HepG2 (cell line): ENCODE data around the gene SHF. TPM values are rescaled to one million over a fixed set of nuclear protein-coding genes. Genes with fewer than 3 reads are reported as not detected.

Experiments used
- CAMTA2 ChIP-seq: sonication (generic); formaldehyde crosslinking; IDR thresholded peaks from 2 replicates; pipeline ENCODE4 v1.4.0; 2020; ENCODE audit warnings: mild to moderate bottlenecking, missing genetic modification reagents, borderline replicate concordance
- CEBPB ChIP-seq: IDR thresholded peaks from 2 replicates; pipeline ENCODE4 v1.6.1; 2011; ENCODE audit warnings: low read depth, low read length, improper control_type of control experiment, borderline replicate concordance
- DDIT3 ChIP-seq: sonication (generic); formaldehyde crosslinking; IDR thresholded peaks from 2 replicates; pipeline ENCODE4 v1.4.0; 2020; ENCODE audit warnings: mild to moderate bottlenecking, missing genetic modification reagents
- DPF2 ChIP-seq: sonication (generic); formaldehyde crosslinking; IDR thresholded peaks from 2 replicates; pipeline ENCODE4 v1.4.0; 2020; ENCODE audit warnings: mild to moderate bottlenecking, low read depth, missing genetic modification reagents, borderline replicate concordance
- DR1 ChIP-seq: sonication (generic); formaldehyde crosslinking; IDR thresholded peaks from 2 replicates; pipeline ENCODE4 v1.8.0; 2021; ENCODE audit warnings: mild to moderate bottlenecking, missing genetic modification reagents, inconsistent platforms
- EP300 ChIP-seq, 3 experiments: sonication (generic) in 1 of 3; formaldehyde crosslinking in 1 of 3; IDR thresholded peaks; 2 replicates each; pipeline versions ENCODE4 v1.5.1 to v1.6.1; 2011 to 2020; ENCODE audit warnings: low read depth in 2 of 3, low read length in 2 of 3, borderline replicate concordance in 1 of 3, improper control_type of control experiment in 1 of 3, mild to moderate bottlenecking in 1 of 3, missing genetic modification reagents in 1 of 3, moderate library complexity in 1 of 3
- GFI1 ChIP-seq: sonication (generic); formaldehyde crosslinking; IDR thresholded peaks from 2 replicates; pipeline ENCODE4 v1.5.0; 2020; ENCODE audit warnings: missing genetic modification reagents, mild to moderate bottlenecking, borderline replicate concordance
- HMGXB4 ChIP-seq, 2 experiments: sonication (generic) in 1 of 2; formaldehyde crosslinking in 1 of 2; IDR thresholded peaks; 2 replicates each; pipeline versions ENCODE4 v1.4.0 to v1.6.1; 2018 to 2020; ENCODE audit warnings: missing genetic modification reagents in 2 of 2, borderline replicate concordance in 1 of 2, low read depth in 1 of 2, mild to moderate bottlenecking in 1 of 2, missing biosample characterization in 1 of 2
- HNF4A ChIP-seq: sonication (generic); formaldehyde crosslinking; IDR thresholded peaks from 2 replicates; pipeline ENCODE4 v1.4.0; 2020; ENCODE audit warnings: missing genetic modification reagents
- NKX3-1 ChIP-seq: sonication (generic); formaldehyde crosslinking; IDR thresholded peaks from 2 replicates; pipeline ENCODE4 v1.5.0; 2020; ENCODE audit warnings: missing genetic modification reagents
- SALL2 ChIP-seq: sonication (generic); formaldehyde crosslinking; IDR thresholded peaks from 2 replicates; pipeline ENCODE4 v1.8.1; 2023; ENCODE audit warnings: mild to moderate bottlenecking, missing genetic modification reagents, inconsistent platforms
- SUZ12 ChIP-seq: fragments of 150-350 bp; IDR thresholded peaks from 2 replicates; pipeline ENCODE4 v1.6.1; 2014; ENCODE audit warnings: low read depth, low read length
- TIGD3 ChIP-seq: sonication (generic); formaldehyde crosslinking; IDR thresholded peaks from 2 replicates; pipeline ENCODE4 v1.5.1; 2020; ENCODE audit warnings: mild to moderate bottlenecking, missing genetic modification reagents, borderline replicate concordance
- XBP1 ChIP-seq: sonication (generic); formaldehyde crosslinking; IDR thresholded peaks from 2 replicates; pipeline ENCODE4 v1.5.0; 2020; ENCODE audit warnings: missing genetic modification reagents
- ZNF34 ChIP-seq: sonication (generic); formaldehyde crosslinking; IDR thresholded peaks from 2 replicates; pipeline ENCODE4 v1.4.0; 2020; ENCODE audit warnings: mild to moderate bottlenecking, missing genetic modification reagents, borderline replicate concordance
- polyA plus RNA-seq, 8 experiments: library from polyadenylated mRNA; depleted of rRNA in 3 of 8; stranded (reverse) in 7 of 8; unstranded in 1 of 8; fragments of >200 nt; fragmentation: Illumina TruSeq in 4 of 8; extraction: Trizol in 4 of 8; gene quantifications; 2 replicates each; pipeline versions ENCODE4 v1.2.1 to v1.2.3, GENCODE V29; 2011 to 2016; ENCODE audit warnings: low read depth in 4 of 8, missing spikeins in 1 of 8, mixed read lengths in 1 of 8; ENCODE audit not compliant: insufficient read depth in 1 of 8
- total RNA-seq, 5 experiments: library from RNA; depleted of rRNA; stranded (reverse); fragments of >200 nt; fragmentation: Illumina TruSeq; extraction: Trizol; gene quantifications; 2 replicates each; pipeline ENCODE4 v1.2.3, GENCODE V29; 2016; ENCODE audit warnings: low read depth in 1 of 5
- TF ChIP-seq, protein P1 (sequence below): sonication (generic); formaldehyde crosslinking; IDR thresholded peaks from 2 replicates; pipeline ENCODE4 v1.5.1; 2020; ENCODE audit warnings: missing genetic modification reagents, mild to moderate bottlenecking, borderline replicate concordance
- TF ChIP-seq, protein P2 (sequence below): sonication (generic); formaldehyde crosslinking; IDR thresholded peaks from 2 replicates; pipeline ENCODE4 v1.5.0; 2020; ENCODE audit warnings: mild to moderate bottlenecking, missing genetic modification reagents

The SHF gene
- total and polyA plus RNA-seq, 2 of the 13 experiments (the other 11 are each of a cell fraction or from before 2014, with no cell fraction given): 20.9 to 25.5 TPM

GRCh38 chr15:45198337-45199135 is 10.8 kb upstream of the SHF start (continued):
- TF ChIP-seq TIGD3 (CRISPR knock-in tag) (no peak), XBP1 (CRISPR knock-in tag) (no peak), SUZ12 (no peak), EP300 (IDR thresholded peaks at IDR 0.05; ENCODE audit: low read depth in 2 of 2, low read length in 2 of 2) (peak in 1 of 2 experiments; percentile 23; a peak in 1 of 4 replicates), EP300 (CRISPR knock-in tag; IDR thresholded peaks at IDR 0.05; ENCODE audit: borderline replicate concordance) (0 out of 2 replicates have a peak, but pooled peaks have one; percentile 2), CEBPB (no peak), HNF4A (no peak), ZNF34 (no peak), HMGXB4 (CRISPR knock-in tag; IDR thresholded peaks at IDR 0.05; ENCODE audit: borderline replicate concordance in 1 of 2, low read depth in 1 of 2) (peak; percentile 99), DR1 (CRISPR knock-in tag) (no peak; the same call in 1 of the 2 replicates), DPF2 (CRISPR knock-in tag) (no peak), SALL2 (no peak), DDIT3 (no peak), NKX3-1 (CRISPR knock-in tag) (peak; percentile 58), CAMTA2 (no peak), GFI1 (0 out of 2 replicates have a peak, but pooled peaks have one; percentile 55)
- TF ChIP-seq, protein P1, sequence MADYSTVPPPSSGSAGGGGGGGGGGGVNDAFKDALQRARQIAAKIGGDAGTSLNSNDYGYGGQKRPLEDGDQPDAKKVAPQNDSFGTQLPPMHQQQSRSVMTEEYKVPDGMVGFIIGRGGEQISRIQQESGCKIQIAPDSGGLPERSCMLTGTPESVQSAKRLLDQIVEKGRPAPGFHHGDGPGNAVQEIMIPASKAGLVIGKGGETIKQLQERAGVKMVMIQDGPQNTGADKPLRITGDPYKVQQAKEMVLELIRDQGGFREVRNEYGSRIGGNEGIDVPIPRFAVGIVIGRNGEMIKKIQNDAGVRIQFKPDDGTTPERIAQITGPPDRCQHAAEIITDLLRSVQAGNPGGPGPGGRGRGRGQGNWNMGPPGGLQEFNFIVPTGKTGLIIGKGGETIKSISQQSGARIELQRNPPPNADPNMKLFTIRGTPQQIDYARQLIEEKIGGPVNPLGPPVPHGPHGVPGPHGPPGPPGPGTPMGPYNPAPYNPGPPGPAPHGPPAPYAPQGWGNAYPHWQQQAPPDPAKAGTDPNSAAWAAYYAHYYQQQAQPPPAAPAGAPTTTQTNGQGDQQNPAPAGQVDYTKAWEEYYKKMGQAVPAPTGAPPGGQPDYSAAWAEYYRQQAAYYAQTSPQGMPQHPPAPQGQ (CRISPR knock-in tag): no peak
- TF ChIP-seq, protein P2, sequence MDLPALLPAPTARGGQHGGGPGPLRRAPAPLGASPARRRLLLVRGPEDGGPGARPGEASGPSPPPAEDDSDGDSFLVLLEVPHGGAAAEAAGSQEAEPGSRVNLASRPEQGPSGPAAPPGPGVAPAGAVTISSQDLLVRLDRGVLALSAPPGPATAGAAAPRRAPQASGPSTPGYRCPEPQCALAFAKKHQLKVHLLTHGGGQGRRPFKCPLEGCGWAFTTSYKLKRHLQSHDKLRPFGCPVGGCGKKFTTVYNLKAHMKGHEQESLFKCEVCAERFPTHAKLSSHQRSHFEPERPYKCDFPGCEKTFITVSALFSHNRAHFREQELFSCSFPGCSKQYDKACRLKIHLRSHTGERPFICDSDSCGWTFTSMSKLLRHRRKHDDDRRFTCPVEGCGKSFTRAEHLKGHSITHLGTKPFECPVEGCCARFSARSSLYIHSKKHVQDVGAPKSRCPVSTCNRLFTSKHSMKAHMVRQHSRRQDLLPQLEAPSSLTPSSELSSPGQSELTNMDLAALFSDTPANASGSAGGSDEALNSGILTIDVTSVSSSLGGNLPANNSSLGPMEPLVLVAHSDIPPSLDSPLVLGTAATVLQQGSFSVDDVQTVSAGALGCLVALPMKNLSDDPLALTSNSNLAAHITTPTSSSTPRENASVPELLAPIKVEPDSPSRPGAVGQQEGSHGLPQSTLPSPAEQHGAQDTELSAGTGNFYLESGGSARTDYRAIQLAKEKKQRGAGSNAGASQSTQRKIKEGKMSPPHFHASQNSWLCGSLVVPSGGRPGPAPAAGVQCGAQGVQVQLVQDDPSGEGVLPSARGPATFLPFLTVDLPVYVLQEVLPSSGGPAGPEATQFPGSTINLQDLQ: no peak; the same call in 1 of the 2 replicates
